Myocyte (in vitro differentiated cells): ENCODE data around the gene RNU1-2. TPM values are rescaled to one million over a fixed set of nuclear protein-coding genes. Genes with fewer than 3 reads are reported as not detected.
"Not testable (repeated sequence)": the region's sequence is repeated elsewhere in the genome, so short reads cannot be mapped to it uniquely, and the experiment has no call there.

Experiments
- DNase-seq: peaks from one replicate; pipeline ENCODE4 v3.0.0-alpha.2; 2012; ENCODE audit warnings: low read depth
- microRNA-seq: library from miRNA; unstranded; fragments of <30 nt; microRNA quantifications from one replicate; pipeline ENCODE4, GENCODE V29; 2016
- total RNA-seq: library from RNA; depleted of rRNA; stranded (reverse); fragments of >200 nt; gene quantifications from 2 replicates; pipeline ENCODE4 v1.2.3, GENCODE V29; 2014

RNU1-2 gene
- total RNA-seq, 1 donor from 2014 or later, result not detected

DNA sequence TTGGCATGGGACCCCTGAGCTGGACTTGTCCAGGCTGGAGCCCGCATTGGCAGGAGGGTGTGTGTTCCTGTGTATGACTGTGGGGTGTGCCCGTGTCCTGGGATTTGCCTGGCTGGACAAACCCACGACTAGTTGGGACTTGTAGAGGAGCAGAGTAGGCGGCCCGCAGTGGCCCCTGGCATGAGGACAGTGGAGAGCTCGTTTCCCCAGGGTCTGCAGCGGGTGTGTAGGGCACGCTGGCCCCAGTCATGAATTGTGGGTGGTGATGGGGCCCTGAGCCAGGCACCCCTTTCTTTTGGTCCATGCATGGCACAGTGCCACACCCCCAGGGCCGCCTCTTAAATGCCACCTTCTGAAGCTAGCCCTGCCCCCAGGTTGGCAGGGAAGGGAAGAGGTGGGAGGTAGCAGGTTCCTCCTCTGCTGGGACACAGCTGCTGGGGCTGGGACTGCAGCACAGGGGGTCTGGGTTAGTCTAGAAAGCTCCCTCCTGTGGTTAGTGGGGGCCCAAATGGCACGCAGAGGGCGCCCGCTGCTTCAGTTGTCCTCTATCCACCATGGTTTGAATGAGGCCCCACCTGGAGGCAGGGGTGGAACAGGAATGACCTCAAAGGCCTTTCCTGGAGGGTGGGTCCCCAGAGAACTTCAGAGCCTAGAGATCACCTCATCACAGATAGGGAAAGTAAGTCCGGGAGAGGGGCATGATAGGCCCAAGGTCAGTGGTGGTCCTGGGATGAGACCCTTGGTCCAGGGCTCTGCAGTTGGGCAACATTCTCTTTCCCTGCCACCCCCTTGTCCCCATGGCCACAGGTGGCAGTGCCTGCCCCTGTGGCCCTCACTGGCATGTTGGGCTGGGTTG, 30.1 kb downstream of the RNU1-2 start:
- DNase-seq, result no peak

DNA sequence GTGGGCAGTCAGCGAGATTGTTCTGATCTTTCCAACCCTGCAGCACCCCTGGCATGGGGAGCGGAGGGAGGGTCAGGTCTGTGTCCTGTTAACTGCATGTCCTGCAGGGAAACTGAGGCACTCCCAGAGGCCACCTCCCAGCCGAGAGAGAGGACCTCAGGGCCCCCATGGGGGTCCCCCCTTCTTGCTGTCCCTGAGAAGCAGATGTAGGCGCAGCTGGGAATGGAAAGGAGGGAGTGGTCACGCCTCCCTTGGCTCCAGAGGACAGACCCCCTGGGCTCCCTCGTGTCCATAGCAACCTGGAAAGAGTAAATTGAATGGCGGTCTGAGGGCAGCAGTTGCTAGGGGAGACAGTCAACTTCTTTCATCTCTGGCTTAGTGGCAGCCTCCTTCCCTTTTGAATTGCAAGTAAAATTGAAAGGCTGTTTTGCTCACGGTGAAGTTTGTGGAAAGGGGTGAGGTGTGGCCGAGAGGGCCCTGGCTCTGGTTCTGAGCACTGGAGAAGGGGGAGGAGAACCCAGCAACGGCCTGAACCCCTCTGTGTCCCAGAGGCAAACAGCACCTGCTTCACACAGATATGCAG, 30.8 kb downstream of the RNU1-2 start:
- DNase-seq, result no peak

DNA sequence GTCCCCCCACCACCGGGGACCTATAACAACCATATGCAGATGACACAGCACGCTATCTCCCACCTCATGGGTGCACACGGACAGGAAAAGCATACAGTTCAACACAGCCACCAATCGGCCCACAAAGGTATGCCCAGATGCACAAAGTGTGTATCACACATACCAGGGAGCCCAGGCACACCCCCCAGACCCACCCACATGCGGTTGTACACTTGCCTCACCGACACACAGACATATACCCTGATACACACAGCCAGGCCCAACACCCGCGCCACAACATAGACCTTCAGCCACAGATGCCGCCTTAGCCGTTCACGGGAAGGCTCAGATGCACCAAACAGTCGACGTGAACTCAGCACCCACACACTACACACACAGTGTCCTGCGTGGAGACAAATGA, 31.5 kb downstream of the RNU1-2 start:
- no peak for DNase-seq

- no peak for DNase-seq
Measured at GRCh38 chr1:16927711-16928485, 32.1 kb downstream of the RNU1-2 start.

DNA sequence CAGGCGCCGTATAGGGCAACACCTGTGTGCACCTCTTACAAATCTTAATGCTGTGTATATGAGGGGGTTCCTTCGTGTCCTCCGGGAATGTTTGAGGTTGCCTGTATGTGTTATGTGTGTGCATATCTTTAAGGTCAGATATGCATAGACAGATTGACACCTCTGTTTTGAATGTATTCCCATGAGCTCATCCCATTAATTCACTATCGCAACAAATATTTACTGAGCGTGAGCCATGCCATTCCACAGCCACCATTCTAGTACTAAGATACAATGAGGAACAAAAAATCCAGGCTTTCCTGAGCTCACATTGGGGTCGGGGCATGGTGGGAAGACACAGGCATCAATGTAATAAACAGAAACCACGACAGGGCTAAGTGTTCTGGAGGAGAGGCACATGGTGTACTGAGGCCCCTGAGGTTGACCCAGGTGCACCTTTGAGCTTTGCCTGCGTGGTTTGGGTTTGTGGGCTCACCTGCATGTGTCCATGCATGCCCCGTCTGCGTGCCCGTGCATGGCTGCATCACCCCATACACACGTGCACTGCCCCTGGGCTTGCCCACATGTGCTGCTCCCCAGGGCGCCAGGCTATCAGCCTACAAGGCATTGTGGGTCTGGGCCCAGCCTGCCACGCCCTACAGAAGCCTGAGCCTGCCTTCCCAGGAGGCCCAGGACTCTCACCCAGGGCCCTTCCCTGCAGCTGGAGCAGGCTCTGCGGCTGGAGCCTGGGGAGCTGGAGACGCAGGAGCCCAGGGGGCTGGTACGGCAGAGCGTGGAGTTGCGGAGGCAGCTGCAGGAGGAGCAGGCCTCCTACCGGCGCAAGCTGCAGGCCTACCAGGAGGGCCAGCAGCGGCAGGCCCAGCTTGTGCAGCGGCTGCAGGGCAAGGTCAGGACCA, 33.6 kb downstream of the RNU1-2 start:
- DNase-seq, result not testable (repeated sequence)

GRCh38 chr1:16931206-16931934, 35.6 kb downstream of the RNU1-2 start:
- DNase-seq, result not testable (repeated sequence)

GRCh38 chr1:16933945-16934344, 38.2 kb downstream of the RNU1-2 start:
- not testable (repeated sequence) for DNase-seq

- DNase-seq, result not testable (repeated sequence)
Measured at GRCh38 chr1:16936580-16936979, 40.8 kb downstream of the RNU1-2 start.

DNA sequence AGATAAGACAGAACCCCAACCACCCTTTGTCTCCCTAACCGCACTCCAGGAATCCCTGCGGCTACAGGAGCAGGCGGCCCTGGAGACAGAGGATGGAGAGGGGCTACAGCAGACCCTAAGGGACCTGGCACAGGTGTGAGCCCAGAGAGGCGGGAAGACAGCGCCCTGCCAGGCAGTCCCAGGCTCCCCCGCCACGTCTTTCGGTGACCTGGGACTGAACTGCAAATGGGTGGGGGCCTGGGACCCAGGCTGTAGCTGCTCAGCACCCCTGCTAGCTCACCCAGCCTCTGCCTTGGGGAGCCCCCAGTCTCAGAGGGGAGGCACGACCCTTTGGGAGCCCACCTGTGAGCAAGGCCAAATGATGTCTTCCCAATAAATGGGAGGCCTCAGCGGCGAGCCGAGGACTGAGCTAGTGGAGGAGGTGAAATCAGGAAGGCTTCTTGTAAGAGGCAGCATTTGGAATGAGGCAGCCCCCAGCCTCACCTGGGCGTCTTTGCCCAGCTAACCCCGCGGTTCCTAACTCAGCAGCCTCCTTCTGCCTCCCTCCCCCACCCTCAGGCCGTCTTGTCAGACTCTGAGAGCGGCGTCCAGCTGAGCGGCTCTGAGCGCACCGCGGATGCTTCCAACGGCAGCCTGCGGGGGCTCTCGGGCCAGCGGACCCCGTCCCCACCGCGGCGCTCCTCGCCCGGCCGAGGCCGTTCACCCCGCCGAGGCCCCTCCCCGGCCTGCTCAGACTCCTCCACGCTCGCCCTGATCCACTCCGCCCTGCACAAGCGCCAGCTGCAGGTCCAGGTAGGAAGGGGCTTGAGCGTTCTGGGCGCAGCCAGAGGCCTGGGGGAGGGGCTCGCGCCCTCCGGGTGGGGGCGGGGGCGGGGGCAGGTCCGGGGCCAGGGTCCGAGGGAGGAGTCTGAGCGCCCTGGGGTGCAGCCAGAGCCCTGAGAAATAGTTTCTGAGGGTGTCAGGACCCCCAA, 42.9 kb downstream of the RNU1-2 start:
- no peak for DNase-seq

DNA sequence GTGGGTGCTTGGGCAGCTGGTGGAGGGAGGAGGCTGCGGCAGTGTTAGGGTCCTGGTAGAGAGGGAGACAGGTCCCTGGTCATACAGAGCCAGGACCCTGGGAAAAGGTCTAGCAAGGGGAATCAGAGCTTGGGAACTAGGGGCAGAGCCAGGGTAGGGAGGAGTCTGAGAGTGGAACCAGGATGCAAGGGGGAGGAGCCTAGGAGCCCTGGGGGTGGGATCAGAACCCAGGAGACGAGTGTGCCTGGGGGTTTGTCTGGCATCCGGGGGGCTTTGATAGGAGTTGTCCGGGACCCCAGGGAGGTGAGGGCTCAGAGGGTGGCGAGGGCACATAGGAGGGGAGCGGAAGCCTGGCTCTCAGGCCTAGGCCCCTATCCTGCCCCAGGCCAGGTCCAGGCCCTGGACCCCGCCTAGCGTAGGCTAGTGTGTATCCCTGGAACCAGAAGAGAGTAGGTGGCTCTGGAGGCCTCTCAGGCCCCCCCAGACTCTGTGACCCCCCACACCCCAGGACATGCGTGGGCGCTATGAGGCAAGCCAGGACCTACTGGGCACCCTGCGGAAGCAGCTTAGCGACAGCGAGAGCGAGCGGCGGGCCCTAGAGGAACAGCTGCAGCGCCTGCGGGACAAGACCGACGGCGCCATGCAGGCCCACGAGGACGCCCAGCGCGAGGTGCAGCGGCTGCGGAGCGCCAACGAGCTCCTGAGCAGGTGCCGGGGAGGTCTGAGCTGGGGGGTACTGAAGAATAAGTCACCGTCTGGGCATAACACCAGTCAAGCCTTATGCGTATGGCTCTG, 43.8 kb downstream of the RNU1-2 start:
- not testable (repeated sequence) for DNase-seq

DNA sequence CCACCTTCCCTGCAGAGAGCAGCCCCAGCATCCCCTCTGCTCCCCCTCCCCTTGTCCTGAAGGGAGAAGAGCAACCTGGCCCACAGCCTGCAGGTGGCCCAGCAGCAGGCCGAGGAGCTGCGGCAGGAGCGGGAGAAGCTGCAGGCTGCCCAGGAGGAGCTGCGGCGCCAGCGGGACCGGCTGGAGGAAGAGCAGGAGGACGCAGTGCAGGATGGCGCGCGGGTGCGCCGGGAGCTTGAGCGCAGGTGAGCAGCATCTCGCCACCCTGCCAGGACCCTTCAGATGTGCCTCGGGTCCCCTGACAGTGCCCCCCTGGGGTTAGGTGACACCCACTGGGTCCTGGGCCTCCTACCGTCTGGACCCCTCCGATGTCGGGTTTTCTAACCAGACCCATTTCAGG, 48.3 kb downstream of the RNU1-2 start:
- DNase-seq, result no peak

DNA sequence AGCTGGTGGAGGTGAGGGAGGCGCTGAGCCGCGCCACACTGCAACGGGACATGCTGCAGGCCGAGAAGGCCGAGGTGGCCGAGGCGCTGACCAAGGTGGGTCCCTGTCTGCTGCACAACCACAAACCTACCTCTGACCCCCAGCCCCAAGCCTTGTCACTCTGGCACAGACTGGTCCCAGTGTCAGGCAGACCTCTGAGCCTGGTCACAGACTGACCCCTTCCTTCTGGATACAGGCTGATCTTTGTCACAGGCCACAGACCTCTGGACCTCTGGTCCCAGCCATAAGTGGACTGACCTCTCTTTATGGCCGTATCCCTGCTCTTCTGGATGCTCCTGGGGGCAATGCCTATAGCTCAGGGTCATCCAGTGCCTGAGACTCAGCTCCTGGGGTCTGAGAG, 49.7 kb downstream of the RNU1-2 start:
- DNase-seq, result not testable (repeated sequence)

Small RNA genes lying within 50 kb of the gene (microRNA-seq; reads per million reads assigned to microRNA genes)
- gene MIR3675, result not detected

Other genes starting within 250 kb of the RNU1-2 start
- gene RNU1-3, start 229.0 kb upstream of the RNU1-2 start, total RNA-seq, result not detected in 2 replicates
- gene RNU1-4, start 155.5 kb upstream of the RNU1-2 start, total RNA-seq, result not detected in 2 replicates
- gene CROCC, start 26.0 kb downstream of the RNU1-2 start, total RNA-seq, result 10.6 and 11.8 TPM in 2 replicates
- 1.3 and 1.7 TPM in 2 replicates for gene MFAP2, start 84.6 kb downstream of the RNU1-2 start, total RNA-seq
- gene ATP13A2, start 115.9 kb downstream of the RNU1-2 start, total RNA-seq, result 25.7 and 28.6 TPM in 2 replicates
- 165 and 183 TPM in 2 replicates for gene SDHB, start 158.1 kb downstream of the RNU1-2 start, total RNA-seq
- 352 and 536 TPM in 2 replicates for gene PADI2, start 223.5 kb downstream of the RNU1-2 start, total RNA-seq